Ovary (tissue), 3 donors: ENCODE data around the gene XPNPEP1.

Experiments used
- POLR2A ChIP-seq: fragments of 450-650 bp; IDR thresholded peaks from one replicate; pipeline ENCODE4 v1.6.1; 2017; ENCODE audit warnings: antibody characterized with exemption, mild to moderate bottlenecking, moderate library complexity
- TF ChIP-seq, protein P1 (sequence below), 3 donors: fragments of 450-650 bp in 2 of 3; fragments of 200-600 bp in 1 of 3; IDR thresholded peaks; one replicate each; pipeline versions ENCODE4 v1.5.1 to v1.8.0; 2016 to 2022; ENCODE audit warnings: antibody characterized with exemption in 3 of 3, mild to moderate bottlenecking in 1 of 3
- donor health status: DM: no; HTN: no; CAD: no.

DNA sequence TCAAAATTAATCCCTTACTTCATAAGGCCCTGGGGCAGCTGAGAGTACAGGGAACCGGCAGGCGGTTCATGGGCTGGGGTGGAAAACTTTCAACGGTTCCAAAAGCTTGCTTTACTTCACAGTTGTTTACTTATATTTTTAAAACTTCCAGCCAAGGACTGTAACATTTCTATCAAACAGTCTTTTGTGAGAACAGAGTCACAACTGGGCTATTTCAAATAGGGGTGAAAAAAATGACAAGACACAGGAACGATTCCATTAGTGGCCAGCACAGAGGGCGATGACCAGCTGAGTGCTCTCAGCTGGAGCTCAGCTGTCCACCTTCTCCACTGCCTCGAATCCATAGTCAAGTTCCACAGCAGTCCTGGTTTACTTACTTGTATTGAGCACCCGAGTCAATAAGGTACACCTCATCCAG is 48.2 kb downstream of the XPNPEP1 start:
- TF ChIP-seq POLR2A = no peak
- TF ChIP-seq, protein P1, sequence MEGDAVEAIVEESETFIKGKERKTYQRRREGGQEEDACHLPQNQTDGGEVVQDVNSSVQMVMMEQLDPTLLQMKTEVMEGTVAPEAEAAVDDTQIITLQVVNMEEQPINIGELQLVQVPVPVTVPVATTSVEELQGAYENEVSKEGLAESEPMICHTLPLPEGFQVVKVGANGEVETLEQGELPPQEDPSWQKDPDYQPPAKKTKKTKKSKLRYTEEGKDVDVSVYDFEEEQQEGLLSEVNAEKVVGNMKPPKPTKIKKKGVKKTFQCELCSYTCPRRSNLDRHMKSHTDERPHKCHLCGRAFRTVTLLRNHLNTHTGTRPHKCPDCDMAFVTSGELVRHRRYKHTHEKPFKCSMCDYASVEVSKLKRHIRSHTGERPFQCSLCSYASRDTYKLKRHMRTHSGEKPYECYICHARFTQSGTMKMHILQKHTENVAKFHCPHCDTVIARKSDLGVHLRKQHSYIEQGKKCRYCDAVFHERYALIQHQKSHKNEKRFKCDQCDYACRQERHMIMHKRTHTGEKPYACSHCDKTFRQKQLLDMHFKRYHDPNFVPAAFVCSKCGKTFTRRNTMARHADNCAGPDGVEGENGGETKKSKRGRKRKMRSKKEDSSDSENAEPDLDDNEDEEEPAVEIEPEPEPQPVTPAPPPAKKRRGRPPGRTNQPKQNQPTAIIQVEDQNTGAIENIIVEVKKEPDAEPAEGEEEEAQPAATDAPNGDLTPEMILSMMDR (IDR thresholded peaks at IDR 0.05) = no peak
